Measurements from ENCODE around the gene DDX20.

DDX20 gene

GRCh38 chr1:111805251-111805650 is 49.5 kb downstream of the DDX20 start:
- DNase-seq (ENCODE audit: low spot score) = no peak
- CTCF ChIA-PET = interaction anchor here (0.5 kb wide), 1 partner anchor 49 kb away, joined by 6 read pairs; no protein-coding TSS in a partner anchor
- POLR2A ChIA-PET (ENCODE audit: low non-redundant PET) = no interaction called here
- TF ChIP-seq CTCF (conservative IDR thresholded peaks at IDR 0.05; ENCODE audit: low read depth) = no peak
- no peak overlapping the region for H3K27ac ChIP-seq

GRCh38 chr1:111811891-111812290 is 56.2 kb downstream of the DDX20 start:
- no peak for DNase-seq (ENCODE audit: low spot score)
- POLR2A ChIA-PET (ENCODE audit: low non-redundant PET) = no interaction called here
- no peak for TF ChIP-seq CTCF (conservative IDR thresholded peaks at IDR 0.05; ENCODE audit: low read depth)
- CTCF ChIA-PET = no interaction called here
- no peak overlapping the region for H3K27ac ChIP-seq

- TF ChIP-seq CTCF (conservative IDR thresholded peaks at IDR 0.05; ENCODE audit: low read depth) = no peak
- ChIA-PET CTCF (interaction anchor here (0.6 kb wide), 1 partner anchor 1676 kb away, joined by 3 read pairs; no protein-coding TSS in a partner anchor), POLR2A (ENCODE audit: low non-redundant PET) (no interaction called here)
- H3K27ac ChIP-seq = no peak overlapping the region
- DNase-seq (ENCODE audit: low spot score) = no peak
Measured at GRCh38 chr1:111812306-111812705, 56.6 kb downstream of the DDX20 start.

- H3K27ac ChIP-seq = no peak overlapping the region
- ChIA-PET CTCF (no interaction called here), POLR2A (ENCODE audit: low non-redundant PET) (no interaction called here)
- DNase-seq (ENCODE audit: low spot score) = no peak
- no peak for TF ChIP-seq CTCF (conservative IDR thresholded peaks at IDR 0.05; ENCODE audit: low read depth)
Measured at GRCh38 chr1:111813440-111814304, 58.0 kb downstream of the DDX20 start.

GRCh38 chr1:111814305-111814628 is 58.6 kb downstream of the DDX20 start:
- ChIA-PET CTCF (no interaction called here), POLR2A (ENCODE audit: low non-redundant PET) (no interaction called here)
- no peak overlapping the region for H3K27ac ChIP-seq
- no peak for TF ChIP-seq CTCF (conservative IDR thresholded peaks at IDR 0.05; ENCODE audit: low read depth)
- no peak for DNase-seq (ENCODE audit: low spot score)

GRCh38 chr1:111814642-111815041 is 58.9 kb downstream of the DDX20 start:
- no peak overlapping the region for H3K27ac ChIP-seq
- CTCF ChIA-PET = no interaction called here
- no peak for TF ChIP-seq CTCF (conservative IDR thresholded peaks at IDR 0.05; ENCODE audit: low read depth)
- DNase-seq (ENCODE audit: low spot score) = no peak
- POLR2A ChIA-PET (ENCODE audit: low non-redundant PET) = no interaction called here

All from RWPE1 (cell line).